Measurements from ENCODE around the gene XYLT1.

DNA sequence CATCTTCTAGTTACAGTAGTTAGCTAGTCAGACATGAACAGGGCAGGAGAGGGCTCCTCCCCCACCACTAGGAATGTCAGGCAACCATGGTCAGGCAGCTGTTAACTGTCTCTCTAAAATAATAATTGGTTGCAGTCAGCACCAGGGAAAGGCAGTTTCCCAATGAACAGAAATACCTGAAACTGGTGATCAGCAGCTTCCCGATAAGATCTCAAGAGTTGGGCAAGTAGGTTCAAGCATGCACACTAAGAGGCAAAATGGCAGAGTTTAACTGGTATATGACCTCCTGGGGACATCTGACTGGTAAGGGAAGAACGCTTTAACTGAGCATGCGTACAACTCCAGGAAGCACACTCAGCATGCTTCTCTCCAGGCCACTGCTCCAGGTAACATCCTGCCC, 12.6 kb upstream of the XYLT1 start:
- TF ChIP-seq MAX (IDR thresholded peaks at IDR 0.05; ENCODE audit: low read depth, low read length) (no peak), NFXL1 (IDR thresholded peaks at IDR 0.05; ENCODE audit: borderline replicate concordance) (no peak), TAF1 (IDR thresholded peaks at IDR 0.05; ENCODE audit: borderline replicate concordance, low read depth, low read length) (no peak), FOXM1 (IDR thresholded peaks at IDR 0.05; ENCODE audit: low read depth, low read length) (no peak), CBFB (IDR thresholded peaks at IDR 0.05; ENCODE audit: low read depth) (no peak)

Measured in GM12878 (cell line).